ENCODE results near the gene MARK3.
"Not testable (repeated sequence)": the region's sequence is repeated elsewhere in the genome, so short reads cannot be mapped to it uniquely, and the experiment has no call there.

The MARK3 gene

DNA sequence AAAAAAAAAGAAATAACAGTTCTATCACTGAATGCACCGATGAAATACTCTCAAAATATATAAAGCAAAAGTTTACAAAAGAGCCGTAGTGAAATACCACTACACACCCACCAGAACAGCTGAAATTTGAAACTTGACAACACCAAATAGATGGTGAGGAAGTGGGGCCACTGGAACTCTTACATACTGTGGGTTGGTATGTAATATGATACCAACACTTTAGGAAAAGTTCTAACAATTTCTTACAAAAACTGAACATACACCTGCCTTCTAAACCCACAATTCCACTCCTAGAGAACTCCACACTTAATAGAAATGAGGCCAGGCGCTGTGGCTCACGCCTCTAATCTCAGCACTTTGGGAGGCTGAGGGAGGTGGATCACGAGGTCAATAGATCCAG, 37.1 kb upstream of the MARK3 start:
- H3K9me3 ChIP-seq (ENCODE audit: control insufficient read depth, insufficient read depth, low read length) = no peaks in the 10 kb centered on the region
- no peak overlapping the region for H3K4me3 ChIP-seq (ENCODE audit: low read depth, low read length)
- H3K36me3 ChIP-seq (ENCODE audit: control insufficient read depth, insufficient read depth, low read length) = peaks cover 11% of the 10 kb centered on the region
- peaks cover 4% of the 10 kb centered on the region for H3K4me1 ChIP-seq (ENCODE audit: control insufficient read depth, insufficient read depth, low read length)
- no peaks in the 10 kb centered on the region for H3K27me3 ChIP-seq (ENCODE audit: control insufficient read depth, insufficient read depth, low read length)
- H3K9ac ChIP-seq (ENCODE audit: low read depth, low read length) = no peak overlapping the region

DNA sequence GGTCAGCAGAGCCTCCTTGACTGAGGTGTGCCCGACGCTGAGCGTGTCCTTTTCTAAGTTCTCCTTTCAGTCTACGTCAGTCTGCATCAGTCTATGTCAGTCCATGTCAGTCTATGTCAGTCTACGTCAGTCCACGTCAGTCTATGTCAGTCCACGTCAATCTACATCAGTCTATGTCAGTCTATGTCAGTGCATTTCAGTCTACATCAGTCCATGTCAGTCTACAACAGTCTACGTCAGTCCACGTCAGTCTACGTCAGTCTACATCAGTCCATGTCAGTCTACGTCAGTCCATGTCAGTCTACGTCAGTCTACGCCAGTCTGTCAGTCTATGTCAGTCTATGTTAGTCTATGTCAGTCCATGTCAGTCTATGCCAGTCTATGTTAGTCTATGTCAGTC, 35.2 kb upstream of the MARK3 start:
- H3K36me3 ChIP-seq (ENCODE audit: control insufficient read depth, insufficient read depth, low read length) = no peaks in the 10 kb centered on the region
- peaks cover 9% of the 10 kb centered on the region for H3K4me1 ChIP-seq (ENCODE audit: control insufficient read depth, insufficient read depth, low read length)
- no peaks in the 10 kb centered on the region for H3K27me3 ChIP-seq (ENCODE audit: control insufficient read depth, insufficient read depth, low read length)
- no peak overlapping the region for H3K9ac ChIP-seq (ENCODE audit: low read depth, low read length)
- no peaks in the 10 kb centered on the region for H3K9me3 ChIP-seq (ENCODE audit: control insufficient read depth, insufficient read depth, low read length)
- no peak overlapping the region for H3K4me3 ChIP-seq (ENCODE audit: low read depth, low read length)

GRCh38 chr14:103353362-103353761, 31.9 kb upstream of the MARK3 start:
- Histone ChIP-seq H3K4me1 (ENCODE audit: control insufficient read depth, insufficient read depth, low read length) (peaks cover 11% of the 10 kb centered on the region), H3K36me3 (ENCODE audit: control insufficient read depth, insufficient read depth, low read length) (no peaks in the 10 kb centered on the region), H3K27me3 (ENCODE audit: control insufficient read depth, insufficient read depth, low read length) (no peaks in the 10 kb centered on the region), H3K9ac (ENCODE audit: low read depth, low read length) (no peak overlapping the region), H3K4me3 (ENCODE audit: low read depth, low read length) (no peak overlapping the region), H3K9me3 (ENCODE audit: control insufficient read depth, insufficient read depth, low read length) (no peaks in the 10 kb centered on the region)

DNA sequence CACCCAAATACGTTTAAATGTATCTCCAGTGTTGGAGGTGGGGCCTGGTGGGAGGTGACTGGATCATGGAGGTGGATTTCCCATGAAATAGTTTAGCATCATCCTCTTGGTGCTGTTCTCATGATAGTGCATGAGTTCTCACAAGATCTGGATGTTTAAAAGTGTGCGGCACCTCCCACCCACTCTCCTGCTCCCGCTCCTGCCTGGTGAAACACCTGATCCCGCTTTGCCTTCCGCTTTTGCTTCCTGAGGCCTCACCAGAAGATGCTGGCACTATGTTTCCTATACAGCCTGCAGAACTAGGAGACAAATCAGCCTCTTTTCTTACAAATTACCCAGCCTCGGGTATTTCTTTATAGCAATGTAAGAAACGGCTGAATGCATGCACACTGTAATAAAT, 31.1 kb upstream of the MARK3 start:
- Histone ChIP-seq H3K4me3 (ENCODE audit: low read depth, low read length) (no peak overlapping the region), H3K36me3 (ENCODE audit: control insufficient read depth, insufficient read depth, low read length) (no peaks in the 10 kb centered on the region), H3K27me3 (ENCODE audit: control insufficient read depth, insufficient read depth, low read length) (no peaks in the 10 kb centered on the region), H3K9me3 (ENCODE audit: control insufficient read depth, insufficient read depth, low read length) (no peaks in the 10 kb centered on the region), H3K4me1 (ENCODE audit: control insufficient read depth, insufficient read depth, low read length) (peaks cover 11% of the 10 kb centered on the region), H3K9ac (ENCODE audit: low read depth, low read length) (no peak overlapping the region)

- no peak overlapping the region for H3K9ac ChIP-seq (ENCODE audit: low read depth, low read length)
- no peaks in the 10 kb centered on the region for H3K36me3 ChIP-seq (ENCODE audit: control insufficient read depth, insufficient read depth, low read length)
- H3K27me3 ChIP-seq (ENCODE audit: control insufficient read depth, insufficient read depth, low read length) = no peaks in the 10 kb centered on the region
- H3K9me3 ChIP-seq (ENCODE audit: control insufficient read depth, insufficient read depth, low read length) = no peaks in the 10 kb centered on the region
- H3K4me1 ChIP-seq (ENCODE audit: control insufficient read depth, insufficient read depth, low read length) = peaks cover 11% of the 10 kb centered on the region
- H3K4me3 ChIP-seq (ENCODE audit: low read depth, low read length) = no peak overlapping the region
These were observed 29.1 kb upstream of the MARK3 start for GRCh38 chr14:103356024-103356682.

DNA sequence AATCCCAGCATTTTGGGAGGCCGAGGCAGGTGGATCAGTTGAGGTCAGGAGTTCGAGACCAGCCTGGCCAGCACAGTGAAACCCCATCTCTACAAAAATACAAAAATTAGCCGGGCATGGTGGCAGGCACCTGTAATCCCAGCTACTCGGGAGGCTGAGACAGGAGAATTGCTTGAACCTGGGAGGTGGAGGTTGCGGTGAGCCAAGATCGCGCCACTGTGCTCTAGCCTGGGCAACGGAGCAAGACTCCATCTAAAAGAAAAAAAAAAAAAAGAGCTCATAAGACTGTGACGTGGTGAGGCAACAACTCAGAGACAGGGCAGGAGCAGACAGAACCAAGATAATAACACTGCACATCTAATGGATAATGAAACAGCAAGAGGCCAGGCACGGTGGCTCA, 27.7 kb upstream of the MARK3 start:
- H3K9me3 ChIP-seq (ENCODE audit: control insufficient read depth, insufficient read depth, low read length); H3K27me3 ChIP-seq (ENCODE audit: control insufficient read depth, insufficient read depth, low read length); H3K36me3 ChIP-seq (ENCODE audit: control insufficient read depth, insufficient read depth, low read length); H3K9ac ChIP-seq (ENCODE audit: low read depth, low read length); H3K4me3 ChIP-seq (ENCODE audit: low read depth, low read length): not testable (repeated sequence)
- peaks cover 11% of the 10 kb centered on the region for H3K4me1 ChIP-seq (ENCODE audit: control insufficient read depth, insufficient read depth, low read length)

GRCh38 chr14:103360548-103360947, 24.7 kb upstream of the MARK3 start:
- H3K9me3 ChIP-seq (ENCODE audit: control insufficient read depth, insufficient read depth, low read length) = no peaks in the 10 kb centered on the region
- peaks cover 6% of the 10 kb centered on the region for H3K4me1 ChIP-seq (ENCODE audit: control insufficient read depth, insufficient read depth, low read length)
- H3K4me3 ChIP-seq (ENCODE audit: low read depth, low read length) = no peak overlapping the region
- no peak overlapping the region for H3K9ac ChIP-seq (ENCODE audit: low read depth, low read length)
- no peaks in the 10 kb centered on the region for H3K36me3 ChIP-seq (ENCODE audit: control insufficient read depth, insufficient read depth, low read length)
- H3K27me3 ChIP-seq (ENCODE audit: control insufficient read depth, insufficient read depth, low read length) = no peaks in the 10 kb centered on the region

GRCh38 chr14:103361867-103362266, 23.3 kb upstream of the MARK3 start:
- no peaks in the 10 kb centered on the region for H3K9me3 ChIP-seq (ENCODE audit: control insufficient read depth, insufficient read depth, low read length)
- no peak overlapping the region for H3K4me3 ChIP-seq (ENCODE audit: low read depth, low read length)
- no peaks in the 10 kb centered on the region for H3K36me3 ChIP-seq (ENCODE audit: control insufficient read depth, insufficient read depth, low read length)
- H3K27me3 ChIP-seq (ENCODE audit: control insufficient read depth, insufficient read depth, low read length) = no peaks in the 10 kb centered on the region
- H3K4me1 ChIP-seq (ENCODE audit: control insufficient read depth, insufficient read depth, low read length) = no peaks in the 10 kb centered on the region
- H3K9ac ChIP-seq (ENCODE audit: low read depth, low read length) = no peak overlapping the region

DNA sequence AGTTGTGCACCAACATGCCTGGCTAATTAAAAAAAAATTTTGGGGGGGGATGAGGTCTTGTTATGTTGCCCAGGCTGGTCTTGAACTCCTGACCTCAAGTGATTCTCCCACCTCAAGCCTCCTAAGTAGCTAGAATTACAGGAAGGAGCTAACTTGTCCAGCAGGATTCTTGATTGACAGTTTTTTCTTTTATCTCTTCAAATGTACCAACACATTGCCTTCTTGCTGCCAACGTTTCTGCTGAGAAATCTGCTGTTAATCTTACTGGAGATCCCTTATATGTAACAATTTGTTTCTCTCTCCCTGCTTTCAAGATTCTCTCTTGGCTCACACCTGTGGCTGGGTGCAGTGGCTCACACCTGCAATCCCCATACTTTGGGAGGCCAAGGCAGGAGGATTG, 22.4 kb upstream of the MARK3 start:
- H3K9ac ChIP-seq (ENCODE audit: low read depth, low read length) = no peak overlapping the region
- no peaks in the 10 kb centered on the region for H3K4me1 ChIP-seq (ENCODE audit: control insufficient read depth, insufficient read depth, low read length)
- no peaks in the 10 kb centered on the region for H3K27me3 ChIP-seq (ENCODE audit: control insufficient read depth, insufficient read depth, low read length)
- H3K9me3 ChIP-seq (ENCODE audit: control insufficient read depth, insufficient read depth, low read length) = no peaks in the 10 kb centered on the region
- no peaks in the 10 kb centered on the region for H3K36me3 ChIP-seq (ENCODE audit: control insufficient read depth, insufficient read depth, low read length)
- no peak overlapping the region for H3K4me3 ChIP-seq (ENCODE audit: low read depth, low read length)

- Histone ChIP-seq H3K9ac (ENCODE audit: low read depth, low read length) (no peak overlapping the region), H3K4me3 (ENCODE audit: low read depth, low read length) (no peak overlapping the region), H3K4me1 (ENCODE audit: control insufficient read depth, insufficient read depth, low read length) (no peaks in the 10 kb centered on the region), H3K9me3 (ENCODE audit: control insufficient read depth, insufficient read depth, low read length) (no peaks in the 10 kb centered on the region), H3K36me3 (ENCODE audit: control insufficient read depth, insufficient read depth, low read length) (no peaks in the 10 kb centered on the region), H3K27me3 (ENCODE audit: control insufficient read depth, insufficient read depth, low read length) (no peaks in the 10 kb centered on the region)
These were observed 18.5 kb upstream of the MARK3 start for GRCh38 chr14:103366741-103367140.

GRCh38 chr14:103367995-103368394, 17.2 kb upstream of the MARK3 start:
- H3K4me1 ChIP-seq (ENCODE audit: control insufficient read depth, insufficient read depth, low read length) = peaks cover 2% of the 10 kb centered on the region
- H3K36me3 ChIP-seq (ENCODE audit: control insufficient read depth, insufficient read depth, low read length) = no peaks in the 10 kb centered on the region
- no peak overlapping the region for H3K4me3 ChIP-seq (ENCODE audit: low read depth, low read length)
- no peak overlapping the region for H3K9ac ChIP-seq (ENCODE audit: low read depth, low read length)
- no peaks in the 10 kb centered on the region for H3K9me3 ChIP-seq (ENCODE audit: control insufficient read depth, insufficient read depth, low read length)
- no peaks in the 10 kb centered on the region for H3K27me3 ChIP-seq (ENCODE audit: control insufficient read depth, insufficient read depth, low read length)

DNA sequence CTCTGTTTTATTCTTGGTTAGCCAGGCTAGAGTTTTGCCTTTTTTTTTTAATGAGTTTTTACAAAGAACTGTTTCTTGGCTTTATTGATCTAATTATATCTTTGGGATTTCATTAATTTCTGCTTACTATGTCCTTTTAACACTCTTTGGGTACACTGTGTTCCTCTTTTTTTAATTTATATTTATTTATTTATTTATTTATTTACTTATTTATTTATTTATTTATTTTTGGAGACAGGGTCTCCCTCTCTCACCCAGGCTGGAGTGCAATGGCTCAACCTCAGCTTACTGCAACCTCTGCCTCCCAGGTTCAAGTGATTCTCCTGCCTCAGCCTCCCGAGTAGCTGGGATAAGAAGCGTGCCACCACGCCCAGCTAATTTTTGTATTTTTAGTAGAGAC, 15.1 kb upstream of the MARK3 start:
- Histone ChIP-seq H3K9me3 (ENCODE audit: control insufficient read depth, insufficient read depth, low read length) (no peaks in the 10 kb centered on the region), H3K36me3 (ENCODE audit: control insufficient read depth, insufficient read depth, low read length) (no peaks in the 10 kb centered on the region), H3K4me3 (ENCODE audit: low read depth, low read length) (no peak overlapping the region), H3K4me1 (ENCODE audit: control insufficient read depth, insufficient read depth, low read length) (peaks cover 3% of the 10 kb centered on the region), H3K9ac (ENCODE audit: low read depth, low read length) (no peak overlapping the region), H3K27me3 (ENCODE audit: control insufficient read depth, insufficient read depth, low read length) (no peaks in the 10 kb centered on the region)
